ENCODE measurements around the gene EXOG.

- TF ChIP-seq CTCF (IDR thresholded peaks at IDR 0.05; ENCODE audit: insufficient read depth, low read length, poor library complexity, severe bottlenecking) (no peak), EZH2phosphoT487 (conservative IDR thresholded peaks at IDR 0.05; ENCODE audit: low read length) (no peak)
These were observed 28.1 kb downstream of the EXOG start for GRCh38 chr3:38524141-38524739.

Data from SU-DHL-6 (cell line).